ENCODE results near the gene ADAMTS2. TPM values are rescaled to one million over a fixed set of nuclear protein-coding genes. Genes with fewer than 3 reads are reported as not detected.

ADAMTS2 gene
- total and polyA plus RNA-seq, 2 of the 8 experiments (the other 6 are each of a cell fraction or from before 2014, with no cell fraction given), result 6.6 to 7.3 TPM

DNA sequence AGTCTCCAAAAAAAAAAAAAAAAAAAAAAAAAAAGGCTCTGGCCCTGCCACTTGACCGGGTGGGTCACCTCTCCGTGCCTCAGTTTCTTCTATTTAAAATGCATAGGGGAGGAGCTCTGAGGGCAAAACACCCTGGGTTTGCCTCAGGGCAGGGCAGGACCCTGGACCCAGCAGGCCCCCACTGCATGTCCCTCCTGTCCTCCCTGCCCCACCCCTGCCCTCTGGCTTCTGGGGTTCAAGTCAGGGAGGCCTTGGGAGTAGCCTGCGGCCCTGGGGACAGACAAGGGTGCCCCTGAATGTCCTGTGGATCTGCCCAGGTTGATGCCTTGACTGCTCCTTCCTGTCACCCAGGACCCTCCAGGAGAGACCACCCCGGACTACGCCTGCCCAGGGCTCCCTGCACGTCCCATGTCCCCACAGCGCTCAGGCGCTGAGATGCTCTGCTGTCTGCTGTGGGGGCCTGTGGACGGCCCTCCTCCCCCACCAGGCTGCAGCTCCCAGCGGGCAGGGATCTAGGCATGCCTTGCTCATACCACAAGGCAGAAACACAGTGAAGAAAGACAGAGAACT, 35.4 kb downstream of the ADAMTS2 start:
- Histone ChIP-seq H2BK5ac (ENCODE audit: low read depth, low read length) (no peak overlapping the region), H3K9ac (replicated peaks in 1 of 4; ENCODE audit: extremely low read depth in 1 of 4, low read depth in 3 of 4, low read length in 3 of 4) (no peak overlapping the region), H4K20me1 (replicated peaks in 1 of 2; ENCODE audit: control insufficient read depth in 1 of 2, insufficient read depth in 2 of 2, low read length in 2 of 2) (no peaks in the 10 kb centered on the region), H4K91ac (replicated peaks; ENCODE audit: insufficient read length, low read length) (no peak overlapping the region), H3K9me3 (ENCODE audit: insufficient read depth in 2 of 2, low read depth in 1 of 2, low read length in 1 of 2) (peaks cover 0 to 3% of the 10 kb centered on the region in 2 experiments; a peak in 1 of 4 replicates), H4K8ac (ENCODE audit: extremely low read depth, insufficient read depth, low read length) (no peak overlapping the region), H4K5ac (ENCODE audit: insufficient read length, low read depth, low read length) (no peak overlapping the region), H3K27me3 (replicated peaks in 1 of 4; ENCODE audit: control insufficient read depth in 3 of 4, extremely low read depth in 1 of 4, insufficient read depth in 3 of 4, low read length in 3 of 4) (no peaks in the 10 kb centered on the region), H2AFZ (ENCODE audit: low read length) (no peak overlapping the region), H3K4me2 (ENCODE audit: insufficient read depth in 1 of 2, low read depth in 2 of 2, low read length in 2 of 2) (no peak overlapping the region), H2BK120ac (replicated peaks; ENCODE audit: low read depth, low read length) (no peak overlapping the region), H2BK20ac (ENCODE audit: low read length) (no peak overlapping the region), H3K79me1 (ENCODE audit: low read depth, low read length) (no peaks in the 10 kb centered on the region), H3K23ac (ENCODE audit: insufficient read length) (no peak overlapping the region), H3K36me3 (ENCODE audit: control insufficient read depth in 2 of 4, insufficient read depth in 4 of 4, low read length in 3 of 4) (no peaks in the 10 kb centered on the region), H3K14ac (ENCODE audit: insufficient read length) (no peak overlapping the region), H3K4me3 (ENCODE audit: extremely low read depth in 1 of 4, insufficient read depth in 2 of 4, low read depth in 3 of 4, low read length in 4 of 4) (no peak overlapping the region), H3K18ac (ENCODE audit: extremely low read depth, low read length) (no peak overlapping the region), H3K27ac (ENCODE audit: low read depth, low read length) (no peak overlapping the region), H3K23me2 (ENCODE audit: low read depth, low read length) (no peaks in the 10 kb centered on the region), H2AK5ac (ENCODE audit: low read depth, low read length) (no peak overlapping the region), H3K4me1 (replicated peaks in 1 of 4; ENCODE audit: control insufficient read depth in 3 of 4, insufficient read depth in 4 of 4, low read length in 3 of 4) (no peaks in the 10 kb centered on the region), H3K56ac (replicated peaks; ENCODE audit: insufficient read length, low read depth, low read length) (no peak overlapping the region), H2BK15ac (ENCODE audit: low read length) (no peak overlapping the region), H2BK12ac (ENCODE audit: low read depth, low read length) (no peak overlapping the region), H3K4ac (replicated peaks; ENCODE audit: insufficient read length, low read depth, low read length) (no peak overlapping the region), H3K79me2 (ENCODE audit: control insufficient read depth in 1 of 2, insufficient read depth in 2 of 2, low read length in 2 of 2) (no peaks in the 10 kb centered on the region)
- TF ChIP-seq JUND (IDR thresholded peaks at IDR 0.05; ENCODE audit: low read length) (no peak), CHD2 (IDR thresholded peaks at IDR 0.05; ENCODE audit: low read length) (no peak), GTF2F1 (IDR thresholded peaks at IDR 0.05; ENCODE audit: borderline replicate concordance, low read depth, low read length) (no peak), RAD21 (IDR thresholded peaks at IDR 0.05 in 1 of 2, conservative IDR thresholded peaks at IDR 0.05 in 1 of 2; ENCODE audit: low read depth in 2 of 2, low read length in 2 of 2) (no peak), KDM1A (IDR thresholded peaks at IDR 0.05; ENCODE audit: borderline replicate concordance, low read length) (no peak), RNF2 (IDR thresholded peaks at IDR 0.05; ENCODE audit: borderline replicate concordance, low read depth, low read length, missing control alignments, poor library complexity, severe bottlenecking) (no peak)
- 86% methylated on average over 8 of the region's 10 CpGs; no CpG with 5 or more reads in 1 of the 2 experiments for WGBS, 2 experiments (ENCODE audit: extremely low coverage in 1 of 2, insufficient coverage in 1 of 2, insufficient read length in 1 of 2, insufficient replicate concordance in 2 of 2, low coverage in 1 of 2, low lambda C conversion rate in 2 of 2, missing lambda C conversion rate in 1 of 2)
- ChIA-PET CTCF (ENCODE audit: partially characterized antibody) (no interaction called here), POLR2A (ENCODE audit: partially characterized antibody) (no interaction called here)
- DNase-seq (ENCODE audit: low read depth in 1 of 2, low spot score in 2 of 2) (no peak), FAIRE-seq (no peak)
